HG03558 (cell line): Measurements from ENCODE around the gene SWSAP1.
"Not testable (repeated sequence)": the region's sequence is repeated elsewhere in the genome, so short reads cannot be mapped to it uniquely, and the experiment has no call there.

ENCODE experiments used
- ATAC-seq: cut with Tn5 transposase; IDR thresholded peaks from one replicate; pipeline ENCODE4 v1.9.1; 2021; ENCODE audit warnings: moderate number of reproducible peaks; ENCODE audit not compliant: unreplicated experiment; ENCODE audit errors: extremely low read depth

SWSAP1 gene

DNA sequence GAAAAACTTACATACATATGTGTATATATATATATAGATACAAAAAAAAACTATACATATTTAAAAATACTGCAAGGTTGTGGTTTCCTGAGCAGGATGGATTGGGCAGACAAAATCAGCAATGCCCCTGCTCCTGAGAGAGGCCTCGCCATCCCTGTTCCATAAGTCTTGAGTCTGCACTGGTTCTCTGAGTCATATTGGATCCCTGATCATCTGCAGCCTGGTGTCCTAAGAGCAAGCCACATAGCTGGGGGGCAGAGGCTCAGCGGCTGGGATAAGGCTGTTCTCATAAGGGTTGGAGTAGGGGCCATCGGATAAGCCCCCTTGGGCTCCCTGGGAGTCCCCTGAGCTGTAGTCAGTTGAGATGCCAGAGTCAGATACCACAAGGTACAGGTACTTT is 3.3 kb downstream of the SWSAP1 start:
- ATAC-seq = no peak

DNA sequence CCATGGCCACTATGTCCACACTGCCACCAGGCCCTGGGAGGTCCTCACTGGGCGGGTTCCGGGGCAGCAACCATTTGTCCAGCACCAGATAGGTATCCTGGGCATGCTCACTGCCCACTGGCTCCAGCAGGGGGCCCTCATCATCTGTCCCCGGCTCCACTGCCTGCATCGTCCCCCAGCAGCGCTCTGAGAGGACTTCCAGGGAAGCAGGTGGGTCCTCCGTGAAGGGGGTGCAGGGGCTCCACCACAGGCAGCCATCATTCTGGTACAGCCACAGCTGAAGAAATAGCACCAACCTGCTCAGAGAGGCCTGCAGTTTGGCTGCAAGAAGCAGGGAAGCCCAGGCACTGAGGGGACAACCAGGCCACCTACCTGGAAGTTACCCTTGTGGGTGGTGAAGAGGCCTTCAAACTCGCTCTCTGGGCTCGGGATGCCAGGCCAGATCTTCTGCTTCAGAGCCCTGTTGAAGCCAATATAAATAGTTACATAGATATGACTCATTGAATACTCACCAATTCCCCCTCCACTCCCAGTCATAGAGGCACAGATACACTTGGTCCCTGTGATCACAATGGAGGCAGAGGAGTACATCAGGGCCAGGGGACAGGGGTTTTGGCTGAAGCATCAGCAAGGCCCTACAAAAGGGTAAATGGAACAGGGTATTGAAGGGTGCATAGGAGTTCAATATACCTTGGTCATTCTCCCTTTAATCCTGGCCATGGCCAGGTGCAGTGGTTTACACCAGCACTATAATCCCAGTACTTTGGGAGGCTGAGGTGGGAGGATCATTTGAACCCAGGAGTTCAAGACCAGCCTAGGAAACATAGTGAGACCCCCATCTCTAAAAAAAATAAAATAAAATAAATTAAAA is 4.1 kb downstream of the SWSAP1 start:
- ATAC-seq = no peak

DNA sequence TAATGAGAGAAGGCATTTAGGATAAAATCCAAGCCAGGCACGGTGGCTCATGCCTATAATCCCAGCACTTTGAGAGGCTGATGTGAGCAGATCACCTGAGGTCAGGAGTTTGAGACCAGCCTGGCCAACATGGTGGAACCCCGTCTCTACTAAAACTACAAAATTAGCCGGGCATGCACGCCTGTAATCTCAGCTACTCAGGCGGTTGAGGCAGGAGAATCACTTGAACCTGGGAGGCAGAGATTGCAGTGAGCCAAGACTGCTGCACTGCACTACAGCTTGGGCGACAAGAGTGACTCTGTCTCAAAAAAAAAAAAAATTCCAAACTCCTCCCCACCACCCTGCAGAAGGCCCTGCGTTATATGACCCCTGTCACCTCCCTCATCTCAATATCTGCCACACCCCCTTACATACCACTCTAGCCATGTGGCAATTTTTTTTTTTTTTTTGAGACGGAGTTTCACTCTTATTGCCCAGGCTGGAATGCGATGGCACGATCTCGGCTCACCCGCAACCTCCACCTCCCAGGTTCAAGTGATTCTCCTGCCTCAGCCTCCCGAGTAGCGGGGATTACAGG is 4.9 kb downstream of the SWSAP1 start:
- ATAC-seq = not testable (repeated sequence)

DNA sequence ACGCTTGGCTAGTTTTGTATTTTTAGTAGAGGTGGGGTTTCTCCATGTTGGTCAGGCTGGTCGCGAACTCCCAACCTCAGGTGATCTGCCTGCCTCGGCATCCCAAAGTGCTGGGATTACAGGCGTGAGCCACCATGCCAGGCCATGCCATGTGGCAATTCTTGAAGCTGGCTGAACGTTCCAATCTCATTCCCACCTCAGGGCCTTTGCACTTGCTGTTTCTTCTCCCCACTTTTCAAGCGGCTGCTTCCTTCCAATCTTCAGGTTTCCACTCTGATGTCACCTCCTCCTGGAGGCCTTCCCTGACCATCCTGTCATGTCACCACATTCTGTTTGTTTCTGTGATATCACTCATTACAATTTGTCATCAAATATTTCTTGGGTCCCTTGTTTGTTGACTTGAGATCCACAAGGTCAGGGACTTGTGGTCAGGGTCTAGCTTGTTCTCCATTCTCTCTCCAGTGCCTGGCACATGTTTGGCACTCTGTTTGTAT is 5.4 kb downstream of the SWSAP1 start:
- ATAC-seq = no peak

DNA sequence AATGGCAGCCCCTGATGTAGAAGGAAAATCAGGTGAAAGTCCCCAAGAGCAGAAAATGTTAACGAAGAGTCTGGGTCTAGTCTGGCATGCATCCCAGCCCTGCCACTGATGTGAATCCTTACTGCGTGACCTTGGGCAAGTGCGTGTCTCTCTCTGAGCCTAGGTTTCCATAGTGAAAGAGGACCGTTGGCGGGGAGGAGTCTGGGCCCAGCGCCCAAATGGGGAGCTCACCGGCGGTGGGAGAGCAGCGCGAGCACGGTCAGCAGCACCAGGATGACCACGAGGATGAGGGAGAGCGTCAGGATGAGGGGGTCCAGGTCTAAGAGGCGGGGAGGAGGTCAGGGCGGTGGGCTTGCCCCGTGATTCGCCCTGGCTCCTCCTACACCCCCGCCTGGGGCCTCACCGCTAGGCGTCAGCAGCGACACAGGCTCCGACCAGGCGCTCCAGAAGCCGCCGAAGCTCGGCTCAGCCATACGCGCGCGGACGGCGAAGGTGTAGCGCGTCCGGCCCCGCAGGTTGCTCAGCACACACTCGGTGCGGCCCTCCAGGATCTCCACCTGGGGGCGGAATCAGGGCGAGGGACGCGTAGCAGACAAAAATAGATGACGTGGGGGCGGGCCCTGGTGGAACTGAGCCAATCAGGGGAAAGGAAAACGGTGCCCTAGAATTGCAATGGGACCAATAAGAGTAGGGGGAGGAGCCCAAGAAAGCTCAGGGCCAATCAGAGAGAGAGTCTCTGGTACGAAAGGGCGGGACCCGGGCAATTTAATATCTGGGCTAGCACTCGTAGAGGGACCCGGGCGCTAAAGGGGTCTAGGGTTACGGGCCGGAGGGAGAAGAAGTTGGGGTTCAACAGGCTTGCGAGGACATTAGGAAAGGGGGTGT is 6.4 kb downstream of the SWSAP1 start:
- ATAC-seq = peak; percentile 36

DNA sequence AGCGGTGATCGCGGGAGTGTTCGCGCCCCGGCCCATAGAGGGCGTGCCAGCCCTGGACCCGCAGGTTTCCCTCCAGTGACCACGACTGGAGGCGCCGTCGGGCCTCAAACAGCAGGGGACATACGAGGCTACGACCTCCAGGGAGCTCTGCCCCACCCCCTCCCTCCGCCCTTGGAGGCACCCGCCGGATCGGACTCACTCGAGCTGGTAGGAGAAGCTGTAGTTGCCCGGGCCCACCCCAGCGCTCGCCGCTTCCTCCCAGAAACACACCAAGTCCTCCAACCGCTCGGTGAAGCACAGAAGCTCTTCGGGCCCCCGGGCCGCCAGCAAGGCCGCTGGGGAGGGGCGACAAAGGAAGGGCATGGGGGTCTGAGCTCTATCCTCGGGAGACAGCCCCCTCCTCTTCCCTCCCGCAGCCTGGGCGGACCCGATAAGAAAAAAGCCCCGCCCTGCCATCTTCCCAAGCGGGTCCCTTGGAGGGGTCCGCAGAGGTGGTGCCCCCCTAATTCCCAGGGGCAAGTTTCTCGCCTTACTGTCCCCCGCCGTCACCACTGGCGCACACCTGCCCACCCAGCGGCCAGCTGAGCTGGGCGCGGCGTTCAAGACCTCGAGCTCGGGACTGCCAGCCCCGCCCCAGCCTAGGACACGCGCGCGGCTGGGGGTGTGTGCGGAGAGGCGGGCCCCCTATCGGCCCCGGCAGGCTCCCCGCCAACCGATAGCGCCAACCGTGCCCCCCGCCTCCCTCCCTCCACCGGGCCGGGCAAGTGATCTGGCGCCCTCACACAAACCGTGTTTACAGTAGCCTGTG is 8.6 kb downstream of the SWSAP1 start:
- no peak for ATAC-seq

DNA sequence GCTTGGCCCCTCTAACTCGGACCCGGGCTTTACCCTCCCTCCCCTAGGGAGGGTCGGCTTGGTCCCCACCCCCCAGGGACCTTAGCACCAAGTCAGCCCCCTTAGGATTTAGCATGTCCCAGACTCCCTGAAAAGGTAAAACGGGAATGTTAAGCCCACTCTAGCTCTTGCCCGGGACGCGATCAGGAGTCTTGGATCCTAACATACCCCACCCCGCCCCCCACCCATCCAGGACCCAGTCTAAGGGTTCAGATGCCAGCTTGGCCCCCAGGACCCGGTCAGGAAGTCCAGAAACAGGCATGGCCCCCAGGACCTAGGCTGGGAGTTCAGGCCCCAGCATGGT is 9.2 kb downstream of the SWSAP1 start:
- ATAC-seq = no peak

DNA sequence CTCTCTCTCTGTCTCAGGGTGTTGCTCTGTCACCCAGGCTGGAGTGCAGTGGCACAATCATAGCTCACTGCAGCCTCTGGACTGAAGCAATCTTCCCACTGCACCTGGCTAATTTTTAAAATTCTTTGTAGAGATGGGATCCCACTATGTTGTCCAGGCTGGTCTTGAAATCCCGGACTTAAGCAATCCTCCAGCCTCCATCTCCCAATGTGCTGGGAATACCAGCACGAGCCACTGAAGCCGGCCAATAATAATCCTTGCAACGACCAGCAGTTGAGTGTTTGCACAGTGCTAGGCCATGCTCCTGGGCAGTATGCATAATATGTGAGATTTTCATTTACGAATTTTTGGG is 10.3 kb downstream of the SWSAP1 start:
- ATAC-seq = no peak

DNA sequence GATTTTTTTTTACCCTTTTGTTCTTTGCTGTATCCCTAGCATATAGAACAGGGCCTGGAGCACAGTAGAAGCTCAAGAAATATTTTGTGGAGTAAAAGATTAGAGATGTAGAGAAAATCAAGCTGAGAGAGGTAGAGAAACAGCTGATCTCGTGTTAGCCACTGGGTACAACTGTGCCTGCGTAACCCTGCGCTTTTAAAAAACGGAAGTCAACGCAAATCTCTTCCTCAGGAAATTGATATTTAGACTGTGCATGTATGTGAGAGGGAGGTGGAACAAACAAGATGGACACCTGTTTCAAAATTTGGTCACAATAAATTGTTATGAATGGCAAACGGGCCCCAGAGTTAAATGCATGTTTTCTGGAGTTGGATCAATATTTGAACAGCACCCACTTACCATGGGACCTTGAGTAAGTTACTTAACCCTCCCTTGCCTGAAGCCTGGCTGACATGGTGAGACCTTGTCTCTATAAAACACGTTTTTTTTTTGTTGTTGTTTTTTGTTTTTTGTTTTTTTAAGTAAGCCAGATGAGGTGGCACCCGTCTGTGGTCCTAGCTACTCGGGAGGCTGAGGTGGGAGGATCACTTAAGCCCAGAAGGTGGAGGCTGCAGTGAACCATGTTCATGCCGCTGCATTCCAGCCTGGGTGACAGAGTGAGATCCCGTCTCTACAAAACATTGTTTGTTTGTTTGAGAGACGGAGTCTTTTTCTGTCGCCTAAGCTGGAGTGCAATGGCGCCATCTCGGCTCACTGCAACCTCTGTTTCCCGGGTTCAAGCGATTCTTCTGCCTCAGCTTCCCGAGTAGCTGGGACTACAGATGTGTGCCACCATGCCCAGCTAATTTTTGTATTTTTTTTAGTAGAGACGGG is 12.9 kb downstream of the SWSAP1 start:
- no peak for ATAC-seq

DNA sequence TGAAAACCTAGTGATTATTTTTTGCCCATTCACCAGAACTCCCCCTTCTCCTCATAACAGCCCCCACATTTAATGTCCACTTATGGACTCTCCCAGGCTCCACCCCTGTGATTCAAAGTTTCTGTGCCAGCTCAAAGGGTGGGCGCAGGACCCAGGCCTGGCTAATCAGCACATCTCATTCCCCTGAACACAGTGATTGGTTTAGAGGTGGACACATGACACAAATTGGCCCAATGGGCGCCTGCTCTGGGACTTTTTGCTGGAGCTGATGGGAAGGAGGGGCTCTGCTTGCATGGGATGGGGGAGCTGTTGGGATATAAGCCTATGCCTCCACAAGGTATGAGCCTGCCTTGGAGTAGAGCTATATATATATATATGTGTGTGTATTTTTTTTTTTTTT is 15.9 kb downstream of the SWSAP1 start:
- ATAC-seq = no peak

DNA sequence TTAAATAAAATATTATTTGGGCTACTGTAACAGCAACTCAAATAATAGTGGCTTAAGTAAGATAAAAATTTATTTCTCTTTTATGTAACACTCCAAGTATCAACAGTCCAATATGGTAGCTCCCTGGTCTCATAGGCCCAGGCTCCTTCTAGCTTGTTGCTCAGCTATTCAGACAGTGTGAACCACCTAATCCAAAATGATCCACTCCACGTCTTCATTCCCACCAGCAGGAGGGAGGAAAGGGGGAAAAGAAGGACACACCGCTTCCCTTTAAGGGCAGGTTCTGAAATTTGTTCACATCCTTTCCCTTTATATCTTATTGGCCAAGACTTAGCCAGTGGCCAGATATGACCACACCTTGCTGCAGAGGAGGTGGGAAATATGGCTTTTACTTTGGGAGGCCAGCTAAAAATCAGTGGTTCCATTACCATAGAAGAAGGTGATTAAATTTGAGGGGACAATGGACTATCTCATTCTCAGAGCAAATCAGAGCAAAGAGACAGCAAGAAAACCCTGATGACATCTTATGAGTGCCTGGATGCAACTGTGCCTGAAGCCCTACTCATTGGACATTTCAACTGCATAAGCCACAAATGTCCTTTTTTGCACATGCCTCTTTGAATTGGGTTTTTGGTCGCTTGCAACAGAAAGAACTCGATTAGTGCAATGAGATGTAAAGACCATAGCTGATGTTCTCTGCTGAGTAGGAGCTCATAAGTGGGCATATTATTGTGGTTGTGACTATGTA is 16.6 kb downstream of the SWSAP1 start:
- no peak for ATAC-seq

DNA sequence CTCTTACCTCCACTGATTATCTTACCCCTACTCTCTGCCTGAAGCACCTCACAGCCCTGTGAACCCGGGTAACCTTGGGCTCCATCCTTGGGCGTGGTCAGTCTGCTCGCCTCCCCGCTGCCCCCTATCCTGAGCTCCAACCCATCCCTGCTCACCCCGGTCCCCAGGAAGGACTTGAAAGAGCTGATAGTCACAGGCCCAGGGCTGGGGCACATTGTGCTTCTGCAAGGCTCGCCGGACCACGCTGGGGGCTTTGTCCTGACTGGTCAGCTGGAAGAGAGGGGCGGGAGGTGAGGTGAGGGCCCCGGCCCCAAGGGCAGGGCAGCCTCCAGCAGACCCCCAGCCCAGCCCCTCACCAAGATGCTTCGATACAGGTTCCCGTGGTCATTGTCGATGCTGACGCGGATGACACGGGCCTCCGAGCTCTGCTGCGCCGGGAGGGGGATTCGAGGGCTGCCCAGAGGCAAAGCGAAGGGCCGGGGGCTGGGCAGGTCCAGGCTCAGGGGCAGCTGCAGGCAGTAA is 22.7 kb downstream of the SWSAP1 start:
- no peak for ATAC-seq

DNA sequence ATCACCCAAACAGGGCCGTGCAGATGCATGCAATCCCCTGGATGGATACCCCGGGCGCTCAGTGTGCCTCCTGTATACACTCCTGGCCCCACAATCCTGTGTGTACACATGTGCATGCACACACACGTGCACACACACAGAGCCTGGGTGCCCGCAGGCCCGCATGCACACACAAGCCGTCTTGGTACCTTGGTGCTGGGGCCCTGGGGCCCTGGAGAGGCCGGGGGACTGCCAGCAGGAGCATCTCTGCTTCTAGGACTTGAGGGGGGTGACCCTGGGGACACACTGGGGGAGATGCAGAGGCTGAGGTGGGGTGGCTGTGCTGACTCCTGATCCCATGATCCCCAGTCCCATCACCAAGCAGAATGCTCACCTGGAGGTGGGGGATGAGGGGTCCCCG is 25.2 kb downstream of the SWSAP1 start:
- no peak for ATAC-seq

DNA sequence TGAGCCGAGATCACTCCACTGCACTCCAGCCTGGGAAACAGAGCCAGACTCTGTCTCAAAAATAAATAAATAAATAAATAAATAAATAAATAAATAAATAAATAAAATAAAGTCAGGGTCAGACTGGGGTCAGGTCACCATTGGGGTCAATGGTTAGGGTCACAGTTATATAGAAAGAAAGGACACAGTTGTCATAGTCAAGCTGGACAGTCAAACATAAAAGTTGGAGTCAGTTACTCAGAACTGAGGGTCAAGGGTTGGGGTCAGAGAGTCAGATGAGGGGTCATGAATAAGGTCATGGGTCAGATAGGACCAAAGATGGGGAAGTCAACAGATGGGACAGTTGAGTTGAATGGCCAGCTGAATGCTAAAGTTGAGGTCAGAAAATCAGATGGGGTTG is 26.3 kb downstream of the SWSAP1 start:
- ATAC-seq = no peak

DNA sequence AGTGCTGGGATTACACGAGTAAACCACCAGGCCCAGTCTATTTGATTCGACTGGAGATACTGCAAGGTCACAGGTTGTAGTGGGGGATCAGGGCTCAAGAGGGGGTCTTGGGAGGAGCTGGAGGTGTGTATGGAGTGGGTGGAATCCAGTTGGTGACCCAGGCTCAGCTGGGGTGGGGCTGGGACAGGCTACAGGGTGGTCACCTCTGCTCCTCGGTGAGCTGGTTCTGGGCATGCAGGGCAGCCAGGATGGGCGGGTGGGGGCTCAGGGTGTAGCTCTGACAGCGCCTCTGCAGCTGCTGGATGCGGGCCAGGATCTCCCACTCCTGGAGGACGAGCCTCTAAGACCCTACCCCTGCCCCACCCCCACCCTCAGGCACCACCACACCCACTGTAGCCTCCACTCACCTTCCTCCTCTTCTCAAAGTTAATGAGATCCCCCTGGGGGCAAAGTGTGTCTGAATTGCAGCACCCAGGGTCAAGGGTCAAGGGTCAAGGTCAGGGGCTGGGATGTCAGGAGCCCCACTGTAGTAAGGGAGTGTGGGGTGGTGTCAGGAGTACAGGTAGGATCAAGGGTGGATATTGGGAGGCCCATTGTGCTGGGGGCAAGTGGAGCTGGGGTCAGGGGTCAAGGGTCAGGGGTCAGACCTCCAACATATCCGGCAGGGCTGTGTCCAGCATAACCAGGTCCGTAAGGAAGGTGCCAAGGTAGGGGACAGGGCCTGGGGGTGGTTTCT is 27.5 kb downstream of the SWSAP1 start:
- no peak for ATAC-seq

DNA sequence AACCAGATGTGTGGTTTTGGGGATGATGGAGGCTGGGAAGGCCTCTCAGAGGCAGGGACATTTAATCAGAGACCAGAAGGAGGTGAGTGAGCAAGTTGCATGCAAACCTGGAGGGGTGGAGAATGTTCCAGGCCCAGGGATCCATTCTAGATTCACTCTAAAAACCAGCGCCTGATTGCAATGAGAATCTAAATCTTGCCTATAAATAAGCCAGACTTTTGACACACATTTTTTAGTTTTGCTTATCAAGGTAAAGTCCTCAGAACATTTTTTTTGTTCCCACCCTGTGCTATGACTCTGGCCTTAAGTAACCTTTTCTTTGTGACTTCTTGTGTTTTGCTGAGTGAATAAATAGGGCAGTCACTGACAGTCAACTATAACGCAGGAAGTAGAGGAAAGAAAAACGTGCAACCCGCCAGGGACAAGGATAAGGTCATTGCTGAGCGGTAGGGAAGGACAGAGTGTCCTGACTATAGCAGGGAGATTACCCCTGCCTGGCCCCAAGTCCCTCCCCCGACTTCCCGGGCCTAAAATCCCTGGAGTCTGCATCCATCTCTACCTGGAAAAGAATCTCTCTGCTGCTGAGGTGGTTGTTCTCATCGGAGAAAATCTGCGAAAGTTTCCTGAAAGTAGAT is 30.2 kb downstream of the SWSAP1 start:
- ATAC-seq = no peak
